Endothelial cell (in vitro differentiated cells): Measurements from ENCODE around the gene SHISA9. TPM values are rescaled to one million over a fixed set of nuclear protein-coding genes. Genes with fewer than 3 reads are reported as not detected.

Source experiments
- total RNA-seq: library from RNA; stranded (reverse); fragmentation: NEBNext Ultra II Directional; extraction: Animal tissue kit (Norgen Biotek cat#: 25700); gene quantifications from one replicate; pipeline ENCODE4 v1.2.1, GENCODE V29; 2021; ENCODE audit not compliant: unreplicated experiment

The SHISA9 gene
- total RNA-seq, 1 donor from 2014 or later: 0.49 TPM

Other genes with a start within 250 kb of the SHISA9 start
- gene CPPED1, start 97.7 kb upstream of the SHISA9 start, total RNA-seq: 11.6 TPM